Measurements from ENCODE around the gene GEMIN4. TPM values are rescaled to one million over a fixed set of nuclear protein-coding genes. Genes with fewer than 3 reads are reported as not detected.

Gene GEMIN4
- 23.9 TPM for polyA plus RNA-seq (2013, experiment 1 of 2)
- 22.5 TPM for polyA plus RNA-seq (2013, experiment 2 of 2)

GRCh38 chr17:752002-752619 lies at the start of gene GEMIN4:
GEMIN4 (minus strand) TSS chr17:752264; CDS start chr17:752142, 122 bp downstream.
- Histone ChIP-seq H3K4me2 (ENCODE audit: insufficient read depth, low read length, poor library complexity, severe bottlenecking) (peak within 1 kb of the TSS; percentile 80), H4K8ac (ENCODE audit: low read depth, low read length) (peak within 1 kb of the TSS; percentile 45), H3K27ac (replicated peaks; ENCODE audit: low read length) (no peak within 1 kb of the TSS), H4K91ac (ENCODE audit: low read depth, low read length, poor library complexity) (peak within 1 kb of the TSS; percentile 47), H3K36me3 (replicated peaks in 1 of 2; ENCODE audit: control insufficient read depth in 2 of 2, insufficient read depth in 2 of 2, low read length in 2 of 2) (peaks cover 21 to 42% of the 10 kb centered on the region in 2 donors), H3K4ac (ENCODE audit: low read length) (peak within 1 kb of the TSS; percentile 53), H3K27me3 (ENCODE audit: control insufficient read depth in 3 of 3, insufficient read depth in 3 of 3, low read depth in 1 of 3, low read length in 3 of 3) (no peaks in the 10 kb centered on the region), H2BK12ac (ENCODE audit: low read length) (peak within 1 kb of the TSS; percentile 7), H3K9me3 (replicated peaks in 1 of 2; ENCODE audit: control insufficient read depth in 2 of 2, insufficient read depth in 1 of 2, low read depth in 1 of 2, low read length in 2 of 2) (peaks cover 13 to 19% of the 10 kb centered on the region in 2 donors), H3K14ac (ENCODE audit: low read length) (peak within 1 kb of the TSS; percentile 72), H2BK15ac (ENCODE audit: low read length) (peak within 1 kb of the TSS; percentile 65), H2BK5ac (ENCODE audit: low read length) (peak within 1 kb of the TSS; percentile 83), H3K4me3 (ENCODE audit: low read length in 2 of 2) (peak within 1 kb of the TSS; percentile 72 to 94), H3K9ac (ENCODE audit: low read depth, low read length, poor library complexity) (peak within 1 kb of the TSS; percentile 98), H3K23ac (ENCODE audit: low read depth, low read length, poor library complexity) (peak within 1 kb of the TSS; percentile 74), H2AK5ac (ENCODE audit: low read depth, low read length) (peak within 1 kb of the TSS; percentile 88), H2AFZ (ENCODE audit: low read length) (peak within 1 kb of the TSS; percentile 95), H3K79me1 (ENCODE audit: low read depth, low read length) (peaks cover 16% of the 10 kb centered on the region), H3K18ac (ENCODE audit: low read length) (peak within 1 kb of the TSS; percentile 99), H3K4me1 (ENCODE audit: control insufficient read depth in 2 of 2, insufficient read depth in 1 of 2, low read depth in 1 of 2, low read length in 2 of 2) (peaks cover 5 to 6% of the 10 kb centered on the region in 2 donors), H2BK120ac (ENCODE audit: low read depth, low read length) (peak within 1 kb of the TSS; percentile 52)
- DNase-seq (ENCODE audit: low spot score), result peak; percentile 90
- no CpG with 5 or more reads among the region's 87 CpGs for WGBS, 2 donors (ENCODE audit: extremely low coverage in 2 of 2, insufficient read length in 2 of 2, insufficient replicate concordance in 1 of 2)

GRCh38 chr17:801660-802059 lies 49.6 kb upstream of the GEMIN4 start:
- Histone ChIP-seq H4K91ac (ENCODE audit: low read depth, low read length, poor library complexity) (no peak overlapping the region), H3K4me3 (ENCODE audit: low read length in 2 of 2) (no peak overlapping the region), H3K14ac (ENCODE audit: low read length) (no peak overlapping the region), H3K27me3 (ENCODE audit: control insufficient read depth in 3 of 3, insufficient read depth in 3 of 3, low read depth in 1 of 3, low read length in 3 of 3) (no peaks in the 10 kb centered on the region), H3K4me2 (ENCODE audit: insufficient read depth, low read length, poor library complexity, severe bottlenecking) (no peak overlapping the region), H3K23ac (ENCODE audit: low read depth, low read length, poor library complexity) (no peak overlapping the region), H3K27ac (replicated peaks; ENCODE audit: low read length) (no peak overlapping the region), H2AK5ac (ENCODE audit: low read depth, low read length) (no peak overlapping the region), H2BK5ac (ENCODE audit: low read length) (no peak overlapping the region), H3K4me1 (ENCODE audit: control insufficient read depth in 2 of 2, insufficient read depth in 1 of 2, low read depth in 1 of 2, low read length in 2 of 2) (peaks cover 21 to 34% of the 10 kb centered on the region in 2 donors), H3K18ac (ENCODE audit: low read length) (no peak overlapping the region), H3K4ac (ENCODE audit: low read length) (no peak overlapping the region), H2AFZ (ENCODE audit: low read length) (no peak overlapping the region), H4K8ac (ENCODE audit: low read depth, low read length) (no peak overlapping the region), H2BK12ac (ENCODE audit: low read length) (no peak overlapping the region), H3K36me3 (replicated peaks in 1 of 2; ENCODE audit: control insufficient read depth in 2 of 2, insufficient read depth in 2 of 2, low read length in 2 of 2) (peaks cover 32 to 74% of the 10 kb centered on the region in 2 donors), H3K79me1 (ENCODE audit: low read depth, low read length) (peaks cover 2% of the 10 kb centered on the region), H2BK120ac (ENCODE audit: low read depth, low read length) (no peak overlapping the region), H3K9me3 (replicated peaks in 1 of 2; ENCODE audit: control insufficient read depth in 2 of 2, insufficient read depth in 1 of 2, low read depth in 1 of 2, low read length in 2 of 2) (no peaks in the 10 kb centered on the region), H3K9ac (ENCODE audit: low read depth, low read length, poor library complexity) (no peak overlapping the region), H2BK15ac (ENCODE audit: low read length) (no peak overlapping the region)
- WGBS, 2 donors (ENCODE audit: extremely low coverage in 2 of 2, insufficient read length in 2 of 2, insufficient replicate concordance in 1 of 2), result no CpG with 5 or more reads among the region's 6 CpGs
- no peak for DNase-seq (ENCODE audit: low spot score)

- Histone ChIP-seq H3K18ac (ENCODE audit: low read length) (no peak overlapping the region), H3K36me3 (replicated peaks in 1 of 2; ENCODE audit: control insufficient read depth in 2 of 2, insufficient read depth in 2 of 2, low read length in 2 of 2) (peaks cover 35 to 80% of the 10 kb centered on the region in 2 donors), H3K4me2 (ENCODE audit: insufficient read depth, low read length, poor library complexity, severe bottlenecking) (no peak overlapping the region), H3K4ac (ENCODE audit: low read length) (no peak overlapping the region), H4K8ac (ENCODE audit: low read depth, low read length) (no peak overlapping the region), H3K27me3 (ENCODE audit: control insufficient read depth in 3 of 3, insufficient read depth in 3 of 3, low read depth in 1 of 3, low read length in 3 of 3) (no peaks in the 10 kb centered on the region), H4K91ac (ENCODE audit: low read depth, low read length, poor library complexity) (no peak overlapping the region), H3K14ac (ENCODE audit: low read length) (no peak overlapping the region), H2BK12ac (ENCODE audit: low read length) (peak overlapping the region; percentile 31), H3K4me1 (ENCODE audit: control insufficient read depth in 2 of 2, insufficient read depth in 1 of 2, low read depth in 1 of 2, low read length in 2 of 2) (peaks cover 21 to 26% of the 10 kb centered on the region in 2 donors), H2AK5ac (ENCODE audit: low read depth, low read length) (no peak overlapping the region), H3K23ac (ENCODE audit: low read depth, low read length, poor library complexity) (no peak overlapping the region), H3K4me3 (ENCODE audit: low read length in 2 of 2) (no peak overlapping the region), H3K9me3 (replicated peaks in 1 of 2; ENCODE audit: control insufficient read depth in 2 of 2, insufficient read depth in 1 of 2, low read depth in 1 of 2, low read length in 2 of 2) (no peaks in the 10 kb centered on the region), H2BK120ac (ENCODE audit: low read depth, low read length) (no peak overlapping the region), H2BK5ac (ENCODE audit: low read length) (no peak overlapping the region), H2AFZ (ENCODE audit: low read length) (no peak overlapping the region), H3K27ac (replicated peaks; ENCODE audit: low read length) (no peak overlapping the region), H2BK15ac (ENCODE audit: low read length) (no peak overlapping the region), H3K79me1 (ENCODE audit: low read depth, low read length) (peaks cover 4% of the 10 kb centered on the region), H3K9ac (ENCODE audit: low read depth, low read length, poor library complexity) (peak overlapping the region; percentile 12)
- no peak for DNase-seq (ENCODE audit: low spot score)
- no CpG with 5 or more reads among the region's 39 CpGs for WGBS, 2 donors (ENCODE audit: extremely low coverage in 2 of 2, insufficient read length in 2 of 2, insufficient replicate concordance in 1 of 2)
Measured at GRCh38 chr17:800446-801242, 48.6 kb upstream of the GEMIN4 start.

- Histone ChIP-seq H2BK12ac (ENCODE audit: low read length) (no peak overlapping the region), H3K4me2 (ENCODE audit: insufficient read depth, low read length, poor library complexity, severe bottlenecking) (no peak overlapping the region)
- no CpG with 5 or more reads among the region's 11 CpGs for WGBS, 2 donors (ENCODE audit: extremely low coverage in 2 of 2, insufficient read length in 2 of 2, insufficient replicate concordance in 1 of 2)
Measured at GRCh38 chr17:799261-799660, 47.2 kb upstream of the GEMIN4 start.

More at GRCh38 chr17:799261-799660, 47.2 kb upstream of the GEMIN4 start:
- H2BK120ac ChIP-seq (ENCODE audit: low read depth, low read length), result no peak overlapping the region
- no peak overlapping the region for H4K8ac ChIP-seq (ENCODE audit: low read depth, low read length)
- no peak overlapping the region for H3K4me3 ChIP-seq (ENCODE audit: low read length in 2 of 2)
- H3K9ac ChIP-seq (ENCODE audit: low read depth, low read length, poor library complexity), result no peak overlapping the region
- no peaks in the 10 kb centered on the region for H3K27me3 ChIP-seq (ENCODE audit: control insufficient read depth in 3 of 3, insufficient read depth in 3 of 3, low read depth in 1 of 3, low read length in 3 of 3)
- H3K18ac ChIP-seq (ENCODE audit: low read length), result no peak overlapping the region
- no peak overlapping the region for H3K14ac ChIP-seq (ENCODE audit: low read length)
- no peak overlapping the region for H3K23ac ChIP-seq (ENCODE audit: low read depth, low read length, poor library complexity)
- H3K4me1 ChIP-seq (ENCODE audit: control insufficient read depth in 2 of 2, insufficient read depth in 1 of 2, low read depth in 1 of 2, low read length in 2 of 2), result peaks cover 16 to 22% of the 10 kb centered on the region in 2 donors
- peak overlapping the region; percentile 6 for H2AK5ac ChIP-seq (ENCODE audit: low read depth, low read length)
- no peak for DNase-seq (ENCODE audit: low spot score)
- no peaks in the 10 kb centered on the region for H3K9me3 ChIP-seq (replicated peaks in 1 of 2; ENCODE audit: control insufficient read depth in 2 of 2, insufficient read depth in 1 of 2, low read depth in 1 of 2, low read length in 2 of 2)
- peaks cover 4% of the 10 kb centered on the region for H3K79me1 ChIP-seq (ENCODE audit: low read depth, low read length)
- no peak overlapping the region for H3K4ac ChIP-seq (ENCODE audit: low read length)
- H3K36me3 ChIP-seq (replicated peaks in 1 of 2; ENCODE audit: control insufficient read depth in 2 of 2, insufficient read depth in 2 of 2, low read length in 2 of 2), result peaks cover 35 to 76% of the 10 kb centered on the region in 2 donors
- H2AFZ ChIP-seq (ENCODE audit: low read length), result no peak overlapping the region
- no peak overlapping the region for H3K27ac ChIP-seq (replicated peaks; ENCODE audit: low read length)
- H2BK15ac ChIP-seq (ENCODE audit: low read length), result no peak overlapping the region
- no peak overlapping the region for H2BK5ac ChIP-seq (ENCODE audit: low read length)
- H4K91ac ChIP-seq (ENCODE audit: low read depth, low read length, poor library complexity), result no peak overlapping the region

Measured in neuronal stem cell (in vitro differentiated cells).